22Rv1 (cell line): ENCODE results near the gene A3GALT2.

Source experiments
- CTCF ChIP-seq: fragments of 450-650 bp; IDR thresholded peaks from 2 replicates; pipeline ENCODE4 v1.5.1; 2017; ENCODE audit warnings: mild to moderate bottlenecking
- ZFX ChIP-seq: fragments of 450-650 bp; IDR thresholded peaks from 2 replicates; pipeline ENCODE4 v1.6.1; 2017; ENCODE audit warnings: antibody characterized with exemption, borderline replicate concordance

- TF ChIP-seq CTCF (no peak), ZFX (no peak)
Measured at GRCh38 chr1:33312413-33312749, 8.5 kb downstream of the A3GALT2 start.
